ENCODE measurements around the gene CSMD2. TPM values are rescaled to one million over a fixed set of nuclear protein-coding genes. Genes with fewer than 3 reads are reported as not detected.

The CSMD2 gene
- polyA plus RNA-seq, 2 donors: 0.02 to 0.08 TPM

GRCh38 chr1:33575324-33575879 is 589.6 kb downstream of the CSMD2 start:
- peaks cover 0 to 3% of the 10 kb centered on the region in 2 donors for H3K9me3 ChIP-seq (ENCODE audit: control insufficient read depth in 2 of 2, insufficient read depth in 1 of 2, low read depth in 1 of 2, low read length in 1 of 2)
- WGBS, 2 donors: 44 to 53% methylated on average over 7 of the region's 7 CpGs
- H3K27me3 ChIP-seq (ENCODE audit: control insufficient read depth in 1 of 2, insufficient read depth in 2 of 2, low read length in 2 of 2): no peaks in the 10 kb centered on the region
- peak overlapping the region; percentile 35 to 56 for H3K27ac ChIP-seq (ENCODE audit: low read depth in 2 of 2, low read length in 1 of 2)
- peaks cover 2% of the 10 kb centered on the region in 2 donors for H3K4me1 ChIP-seq (ENCODE audit: control insufficient read depth in 2 of 2, insufficient read depth in 2 of 2, low read length in 1 of 2)
- H3K36me3 ChIP-seq (ENCODE audit: control insufficient read depth in 2 of 2, insufficient read depth in 2 of 2, low read length in 1 of 2): no peaks in the 10 kb centered on the region
- no peak overlapping the region for H3K4me3 ChIP-seq (ENCODE audit: low read depth in 1 of 2, low read length in 2 of 2)

GRCh38 chr1:33573661-33574060 is 591.4 kb downstream of the CSMD2 start:
- H3K4me3 ChIP-seq (ENCODE audit: low read depth in 1 of 2, low read length in 2 of 2): no peak overlapping the region
- no peaks in the 10 kb centered on the region for H3K36me3 ChIP-seq (ENCODE audit: control insufficient read depth in 2 of 2, insufficient read depth in 2 of 2, low read length in 1 of 2)
- WGBS, 2 donors: 56 to 70% methylated on average over 3 of the region's 3 CpGs
- no peak overlapping the region for H3K27ac ChIP-seq (ENCODE audit: low read depth in 2 of 2, low read length in 1 of 2)
- H3K27me3 ChIP-seq (ENCODE audit: control insufficient read depth in 1 of 2, insufficient read depth in 2 of 2, low read length in 2 of 2): no peaks in the 10 kb centered on the region
- peaks cover 0 to 3% of the 10 kb centered on the region in 2 donors for H3K9me3 ChIP-seq (ENCODE audit: control insufficient read depth in 2 of 2, insufficient read depth in 1 of 2, low read depth in 1 of 2, low read length in 1 of 2)
- peaks cover 2% of the 10 kb centered on the region in 2 donors for H3K4me1 ChIP-seq (ENCODE audit: control insufficient read depth in 2 of 2, insufficient read depth in 2 of 2, low read length in 1 of 2)

- Histone ChIP-seq H3K27me3 (ENCODE audit: control insufficient read depth in 1 of 2, insufficient read depth in 2 of 2, low read length in 2 of 2) (no peaks in the 10 kb centered on the region), H3K4me3 (ENCODE audit: low read depth in 1 of 2, low read length in 2 of 2) (no peak overlapping the region), H3K27ac (ENCODE audit: low read depth in 2 of 2, low read length in 1 of 2) (no peak overlapping the region), H3K9me3 (ENCODE audit: control insufficient read depth in 2 of 2, insufficient read depth in 1 of 2, low read depth in 1 of 2, low read length in 1 of 2) (peaks cover 0 to 3% of the 10 kb centered on the region in 2 donors), H3K36me3 (ENCODE audit: control insufficient read depth in 2 of 2, insufficient read depth in 2 of 2, low read length in 1 of 2) (no peaks in the 10 kb centered on the region), H3K4me1 (ENCODE audit: control insufficient read depth in 2 of 2, insufficient read depth in 2 of 2, low read length in 1 of 2) (peaks cover 2% of the 10 kb centered on the region in 2 donors)
- 87 to 94% methylated on average over 5 of the region's 5 CpGs for WGBS, 2 donors
These were observed 592.6 kb downstream of the CSMD2 start for GRCh38 chr1:33572387-33572786.

DNA sequence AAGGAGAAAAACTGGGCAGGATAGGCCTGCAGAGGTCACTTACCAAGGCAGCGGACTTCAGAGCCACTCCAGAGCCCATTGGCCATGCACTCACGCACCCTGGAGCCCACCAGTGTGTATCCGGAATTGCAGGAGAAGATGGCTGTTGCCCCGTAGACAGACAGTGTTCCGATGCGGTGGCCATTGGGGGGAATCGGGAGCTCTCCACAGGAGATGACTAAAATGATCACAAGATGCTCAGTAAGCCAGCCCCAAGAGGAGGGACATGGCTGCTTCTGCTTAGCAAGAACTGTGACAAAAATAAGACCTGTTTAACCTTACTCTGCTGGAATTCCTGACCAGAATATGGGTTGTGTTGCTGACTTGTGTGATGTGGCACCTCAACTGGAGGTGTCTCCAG is 595.7 kb downstream of the CSMD2 start:
- Histone ChIP-seq H3K27ac (ENCODE audit: low read depth in 2 of 2, low read length in 1 of 2) (no peak overlapping the region), H3K4me1 (ENCODE audit: control insufficient read depth in 2 of 2, insufficient read depth in 2 of 2, low read length in 1 of 2) (peaks cover 0 to 2% of the 10 kb centered on the region in 2 donors), H3K27me3 (ENCODE audit: control insufficient read depth in 1 of 2, insufficient read depth in 2 of 2, low read length in 2 of 2) (no peaks in the 10 kb centered on the region), H3K9me3 (ENCODE audit: control insufficient read depth in 2 of 2, insufficient read depth in 1 of 2, low read depth in 1 of 2, low read length in 1 of 2) (peaks cover 0 to 3% of the 10 kb centered on the region in 2 donors), H3K4me3 (ENCODE audit: low read depth in 1 of 2, low read length in 2 of 2) (no peak overlapping the region), H3K36me3 (ENCODE audit: control insufficient read depth in 2 of 2, insufficient read depth in 2 of 2, low read length in 1 of 2) (no peaks in the 10 kb centered on the region)
- 92 to 95% methylated on average over 7 of the region's 7 CpGs for WGBS, 2 donors

GRCh38 chr1:33563699-33564098 is 601.3 kb downstream of the CSMD2 start:
- Histone ChIP-seq H3K9me3 (ENCODE audit: control insufficient read depth in 2 of 2, insufficient read depth in 1 of 2, low read depth in 1 of 2, low read length in 1 of 2) (peaks cover 0 to 2% of the 10 kb centered on the region in 2 donors), H3K27ac (ENCODE audit: low read depth in 2 of 2, low read length in 1 of 2) (no peak overlapping the region), H3K4me3 (ENCODE audit: low read depth in 1 of 2, low read length in 2 of 2) (no peak overlapping the region), H3K27me3 (ENCODE audit: control insufficient read depth in 1 of 2, insufficient read depth in 2 of 2, low read length in 2 of 2) (no peaks in the 10 kb centered on the region), H3K4me1 (ENCODE audit: control insufficient read depth in 2 of 2, insufficient read depth in 2 of 2, low read length in 1 of 2) (no peaks in the 10 kb centered on the region), H3K36me3 (ENCODE audit: control insufficient read depth in 2 of 2, insufficient read depth in 2 of 2, low read length in 1 of 2) (no peaks in the 10 kb centered on the region)
- 45 to 60% methylated on average over 2 of the region's 2 CpGs for WGBS, 2 donors

GRCh38 chr1:33562563-33562962 is 602.5 kb downstream of the CSMD2 start:
- no peak overlapping the region for H3K27ac ChIP-seq (ENCODE audit: low read depth in 2 of 2, low read length in 1 of 2)
- H3K4me3 ChIP-seq (ENCODE audit: low read depth in 1 of 2, low read length in 2 of 2): no peak overlapping the region
- no peaks in the 10 kb centered on the region for H3K36me3 ChIP-seq (ENCODE audit: control insufficient read depth in 2 of 2, insufficient read depth in 2 of 2, low read length in 1 of 2)
- 91% methylated on average over 4 of the region's 4 CpGs for WGBS, 2 donors
- no peaks in the 10 kb centered on the region for H3K27me3 ChIP-seq (ENCODE audit: control insufficient read depth in 1 of 2, insufficient read depth in 2 of 2, low read length in 2 of 2)
- H3K9me3 ChIP-seq (ENCODE audit: control insufficient read depth in 2 of 2, insufficient read depth in 1 of 2, low read depth in 1 of 2, low read length in 1 of 2): peaks cover 0 to 2% of the 10 kb centered on the region in 2 donors
- H3K4me1 ChIP-seq (ENCODE audit: control insufficient read depth in 2 of 2, insufficient read depth in 2 of 2, low read length in 1 of 2): no peaks in the 10 kb centered on the region

DNA sequence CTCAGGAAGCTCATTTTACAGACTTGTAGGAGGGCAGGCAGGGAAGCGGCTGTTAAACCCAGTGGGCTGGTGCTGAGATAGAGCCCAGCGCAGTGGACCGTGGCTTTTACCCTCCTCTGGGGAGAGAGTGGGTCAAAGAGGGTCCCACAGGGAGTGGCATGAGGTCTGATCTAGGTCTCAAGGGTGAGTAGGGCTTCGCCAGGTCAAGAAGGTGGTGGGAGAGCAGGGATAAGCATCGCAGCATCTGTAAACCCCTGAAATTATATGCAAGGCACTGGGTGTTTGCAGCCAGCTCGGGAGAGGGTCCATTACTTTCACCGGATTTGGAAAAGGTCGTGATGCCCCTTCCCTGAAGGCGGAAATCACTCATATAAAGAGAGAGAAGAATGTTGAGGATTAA is 603.5 kb downstream of the CSMD2 start:
- no peaks in the 10 kb centered on the region for H3K27me3 ChIP-seq (ENCODE audit: control insufficient read depth in 1 of 2, insufficient read depth in 2 of 2, low read length in 2 of 2)
- WGBS, 2 donors: 84 to 88% methylated on average over 9 of the region's 9 CpGs

GRCh38 chr1:33560680-33561079 is 604.4 kb downstream of the CSMD2 start:
- no peaks in the 10 kb centered on the region for H3K4me1 ChIP-seq (ENCODE audit: control insufficient read depth in 2 of 2, insufficient read depth in 2 of 2, low read length in 1 of 2)
- WGBS, 2 donors: 77 to 88% methylated on average over 3 of the region's 3 CpGs
- H3K4me3 ChIP-seq (ENCODE audit: low read depth in 1 of 2, low read length in 2 of 2): no peak overlapping the region
- H3K27ac ChIP-seq (ENCODE audit: low read depth in 2 of 2, low read length in 1 of 2): no peak overlapping the region
- H3K36me3 ChIP-seq (ENCODE audit: control insufficient read depth in 2 of 2, insufficient read depth in 2 of 2, low read length in 1 of 2): no peaks in the 10 kb centered on the region
- H3K9me3 ChIP-seq (ENCODE audit: control insufficient read depth in 2 of 2, insufficient read depth in 1 of 2, low read depth in 1 of 2, low read length in 1 of 2): peaks cover 0 to 2% of the 10 kb centered on the region in 2 donors
- no peaks in the 10 kb centered on the region for H3K27me3 ChIP-seq (ENCODE audit: control insufficient read depth in 1 of 2, insufficient read depth in 2 of 2, low read length in 2 of 2)

More for the DNA sequence above, 603.5 kb downstream of the CSMD2 start:
- Histone ChIP-seq H3K36me3 (ENCODE audit: control insufficient read depth in 2 of 2, insufficient read depth in 2 of 2, low read length in 1 of 2) (no peaks in the 10 kb centered on the region), H3K4me1 (ENCODE audit: control insufficient read depth in 2 of 2, insufficient read depth in 2 of 2, low read length in 1 of 2) (no peaks in the 10 kb centered on the region), H3K9me3 (ENCODE audit: control insufficient read depth in 2 of 2, insufficient read depth in 1 of 2, low read depth in 1 of 2, low read length in 1 of 2) (peaks cover 0 to 2% of the 10 kb centered on the region in 2 donors), H3K27ac (ENCODE audit: low read depth in 2 of 2, low read length in 1 of 2) (no peak overlapping the region), H3K4me3 (ENCODE audit: low read depth in 1 of 2, low read length in 2 of 2) (no peak overlapping the region)

GRCh38 chr1:33548721-33549120 is 616.3 kb downstream of the CSMD2 start:
- Histone ChIP-seq H3K4me3 (ENCODE audit: low read depth in 1 of 2, low read length in 2 of 2) (no peak overlapping the region), H3K4me1 (ENCODE audit: control insufficient read depth in 2 of 2, insufficient read depth in 2 of 2, low read length in 1 of 2) (no peaks in the 10 kb centered on the region), H3K27ac (ENCODE audit: low read depth in 2 of 2, low read length in 1 of 2) (no peak overlapping the region), H3K9me3 (ENCODE audit: control insufficient read depth in 2 of 2, insufficient read depth in 1 of 2, low read depth in 1 of 2, low read length in 1 of 2) (peaks cover 4 to 11% of the 10 kb centered on the region in 2 donors), H3K36me3 (ENCODE audit: control insufficient read depth in 2 of 2, insufficient read depth in 2 of 2, low read length in 1 of 2) (no peaks in the 10 kb centered on the region), H3K27me3 (ENCODE audit: control insufficient read depth in 1 of 2, insufficient read depth in 2 of 2, low read length in 2 of 2) (no peaks in the 10 kb centered on the region)
- 79 to 91% methylated on average over 2 of the region's 2 CpGs for WGBS, 2 donors

DNA sequence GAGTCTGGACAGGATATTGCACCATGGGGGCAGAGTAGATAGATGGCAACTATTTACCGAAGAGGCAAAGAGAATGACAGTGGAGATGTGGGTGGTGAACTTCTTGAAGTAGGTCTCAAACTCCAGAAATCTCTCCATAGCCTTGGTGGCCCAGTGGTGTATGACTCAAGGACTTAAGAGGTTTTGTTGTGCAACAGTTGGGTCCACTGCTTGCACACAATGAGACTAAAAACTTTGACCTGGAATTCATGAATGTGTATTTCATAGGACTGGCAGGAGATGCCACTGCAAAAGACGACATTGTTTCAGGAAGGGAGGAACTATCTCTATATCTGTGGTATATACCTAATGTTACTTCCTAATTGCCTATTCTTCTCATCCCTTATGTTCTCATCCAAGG is 616.7 kb downstream of the CSMD2 start:
- WGBS, 2 donors: 86 to 87% methylated on average over 2 of the region's 2 CpGs
- Histone ChIP-seq H3K27ac (ENCODE audit: low read depth in 2 of 2, low read length in 1 of 2) (no peak overlapping the region), H3K27me3 (ENCODE audit: control insufficient read depth in 1 of 2, insufficient read depth in 2 of 2, low read length in 2 of 2) (no peaks in the 10 kb centered on the region), H3K4me1 (ENCODE audit: control insufficient read depth in 2 of 2, insufficient read depth in 2 of 2, low read length in 1 of 2) (no peaks in the 10 kb centered on the region), H3K4me3 (ENCODE audit: low read depth in 1 of 2, low read length in 2 of 2) (no peak overlapping the region), H3K36me3 (ENCODE audit: control insufficient read depth in 2 of 2, insufficient read depth in 2 of 2, low read length in 1 of 2) (no peaks in the 10 kb centered on the region), H3K9me3 (ENCODE audit: control insufficient read depth in 2 of 2, insufficient read depth in 1 of 2, low read depth in 1 of 2, low read length in 1 of 2) (peaks cover 4 to 10% of the 10 kb centered on the region in 2 donors)
